ENCODE measurements around the gene PHF12. TPM values are rescaled to one million over a fixed set of nuclear protein-coding genes. Genes with fewer than 3 reads are reported as not detected.
A peak's percentile ranks its signal among the peaks of the same experiment; 100 is the strongest.

The PHF12 gene
- total and polyA plus RNA-seq, 2 of the 13 experiments (the other 11 are each of a cell fraction or from before 2014, with no cell fraction given), result 9.8 to 17.1 TPM

DNA sequence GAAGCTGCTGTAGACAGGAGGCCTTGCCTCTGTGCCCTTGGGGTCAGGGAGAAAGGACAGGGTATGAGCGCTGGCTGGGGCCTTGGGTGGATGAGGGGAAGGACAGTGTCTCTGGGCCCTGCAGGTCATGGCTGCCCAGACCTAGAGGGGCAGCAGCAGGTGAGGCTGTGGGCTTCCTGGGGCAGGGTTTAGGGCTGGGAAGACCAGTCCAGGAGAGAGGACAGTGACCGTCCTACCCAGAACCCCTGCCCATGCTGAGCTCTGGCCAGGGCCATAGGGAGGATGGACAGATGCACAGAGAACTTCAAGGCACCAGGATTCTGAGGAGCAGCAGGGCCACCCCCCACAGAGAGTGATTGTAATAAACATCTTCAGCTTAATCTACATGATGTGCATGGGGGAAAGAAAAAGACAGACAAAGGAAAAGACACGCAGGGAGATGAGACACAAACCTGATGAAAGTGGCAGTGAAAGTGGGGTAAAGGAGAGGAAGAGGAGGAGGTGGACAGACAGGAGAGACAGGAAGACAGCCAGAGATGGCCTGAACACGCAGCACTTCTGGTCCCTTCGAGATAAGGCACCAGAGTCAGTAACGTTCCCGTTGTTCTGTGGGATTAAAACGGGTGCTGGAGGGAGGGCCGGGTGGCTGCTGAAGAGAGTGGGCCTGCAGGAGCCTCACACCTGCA is 71.3 kb downstream of the PHF12 start:
- POLR2A ChIA-PET, result interaction anchor here (1.2 to 1.4 kb wide), 2 partner anchors 12 to 22 kb away, joined by 3 to 5 read pairs; no protein-coding TSS in a partner anchor
- Histone ChIP-seq H2AFZ (ENCODE audit: low read length) (no peak overlapping the region), H3K36me3 (replicated peaks in 1 of 2; ENCODE audit: control insufficient read depth in 1 of 2, insufficient read depth in 2 of 2, low read length in 2 of 2) (peaks cover 26 to 54% of the 10 kb centered on the region in 2 experiments), H4K20me1 (ENCODE audit: insufficient read depth, low read length) (no peaks in the 10 kb centered on the region), H3K79me2 (ENCODE audit: insufficient read depth, low read length) (no peaks in the 10 kb centered on the region), H3K4me3 (replicated peaks in 1 of 3; ENCODE audit: insufficient read depth in 1 of 3, low read depth in 2 of 3, low read length in 3 of 3) (no peak overlapping the region), H3K4me2 (ENCODE audit: low read depth, low read length) (no peak overlapping the region), H3K9me3 (ENCODE audit: low read length) (no peaks in the 10 kb centered on the region), H3K4me1 (ENCODE audit: insufficient read depth, low read length) (no peaks in the 10 kb centered on the region), H3K9ac (ENCODE audit: insufficient read depth, low read depth, low read length) (no peak overlapping the region), H3K27me3 (ENCODE audit: control insufficient read depth in 1 of 2, insufficient read depth in 2 of 2, low read length in 2 of 2) (no peaks in the 10 kb centered on the region), H3K27ac (ENCODE audit: extremely low read length, insufficient read depth, low read length) (no peak overlapping the region)
- FAIRE-seq (no peak), DNase-seq (ENCODE audit: low spot score) (no peak), ATAC-seq (no peak)
- CTCF ChIA-PET (ENCODE audit: low intra/inter-chr PET ratio, low total read pairs), result interaction anchor here (1.9 to 2.4 kb wide), 2 partner anchors 23 to 116 kb away, joined by 6 to 20 read pairs; partner anchors contain the start of gene DHRS13
- 84% methylated on average over 9 of the region's 9 CpGs for WGBS (ENCODE audit: low lambda C conversion rate)
- intact Hi-C loops (cut with micrococcal nuclease; ENCODE audit: unreplicated experiment), result loop anchor here (1.0 kb wide), 1 partner anchor 117 kb away; no protein-coding TSS in a partner anchor
- in situ Hi-C loops (cut with HindIII; ENCODE audit: extremely low pct_ligation_motif_present, low pct_unique_long_range_greater_than_20kb), result loop anchor here (10.0 to 25.0 kb wide), 2 partner anchors 115 to 243 kb away; partner anchors contain the start of gene BLTP2
- TSS peak; percentile 51 for BruUV-seq (replicated peaks)
- TF ChIP-seq, protein P1, sequence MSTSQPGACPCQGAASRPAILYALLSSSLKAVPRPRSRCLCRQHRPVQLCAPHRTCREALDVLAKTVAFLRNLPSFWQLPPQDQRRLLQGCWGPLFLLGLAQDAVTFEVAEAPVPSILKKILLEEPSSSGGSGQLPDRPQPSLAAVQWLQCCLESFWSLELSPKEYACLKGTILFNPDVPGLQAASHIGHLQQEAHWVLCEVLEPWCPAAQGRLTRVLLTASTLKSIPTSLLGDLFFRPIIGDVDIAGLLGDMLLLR (CRISPR knock-in tag; IDR thresholded peaks at IDR 0.05), result no peak
- TF ChIP-seq, protein P2, sequence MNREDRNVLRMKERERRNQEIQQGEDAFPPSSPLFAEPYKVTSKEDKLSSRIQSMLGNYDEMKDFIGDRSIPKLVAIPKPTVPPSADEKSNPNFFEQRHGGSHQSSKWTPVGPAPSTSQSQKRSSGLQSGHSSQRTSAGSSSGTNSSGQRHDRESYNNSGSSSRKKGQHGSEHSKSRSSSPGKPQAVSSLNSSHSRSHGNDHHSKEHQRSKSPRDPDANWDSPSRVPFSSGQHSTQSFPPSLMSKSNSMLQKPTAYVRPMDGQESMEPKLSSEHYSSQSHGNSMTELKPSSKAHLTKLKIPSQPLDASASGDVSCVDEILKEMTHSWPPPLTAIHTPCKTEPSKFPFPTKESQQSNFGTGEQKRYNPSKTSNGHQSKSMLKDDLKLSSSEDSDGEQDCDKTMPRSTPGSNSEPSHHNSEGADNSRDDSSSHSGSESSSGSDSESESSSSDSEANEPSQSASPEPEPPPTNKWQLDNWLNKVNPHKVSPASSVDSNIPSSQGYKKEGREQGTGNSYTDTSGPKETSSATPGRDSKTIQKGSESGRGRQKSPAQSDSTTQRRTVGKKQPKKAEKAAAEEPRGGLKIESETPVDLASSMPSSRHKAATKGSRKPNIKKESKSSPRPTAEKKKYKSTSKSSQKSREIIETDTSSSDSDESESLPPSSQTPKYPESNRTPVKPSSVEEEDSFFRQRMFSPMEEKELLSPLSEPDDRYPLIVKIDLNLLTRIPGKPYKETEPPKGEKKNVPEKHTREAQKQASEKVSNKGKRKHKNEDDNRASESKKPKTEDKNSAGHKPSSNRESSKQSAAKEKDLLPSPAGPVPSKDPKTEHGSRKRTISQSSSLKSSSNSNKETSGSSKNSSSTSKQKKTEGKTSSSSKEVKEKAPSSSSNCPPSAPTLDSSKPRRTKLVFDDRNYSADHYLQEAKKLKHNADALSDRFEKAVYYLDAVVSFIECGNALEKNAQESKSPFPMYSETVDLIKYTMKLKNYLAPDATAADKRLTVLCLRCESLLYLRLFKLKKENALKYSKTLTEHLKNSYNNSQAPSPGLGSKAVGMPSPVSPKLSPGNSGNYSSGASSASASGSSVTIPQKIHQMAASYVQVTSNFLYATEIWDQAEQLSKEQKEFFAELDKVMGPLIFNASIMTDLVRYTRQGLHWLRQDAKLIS (CRISPR knock-in tag; IDR thresholded peaks at IDR 0.05), result no peak
- no peak for TF ChIP-seq SALL1 (CRISPR knock-in tag; IDR thresholded peaks at IDR 0.05)
- no peak for TF ChIP-seq ZNF282 (IDR thresholded peaks at IDR 0.05; ENCODE audit: partially characterized antibody)
- TF ChIP-seq DPF2 (CRISPR knock-in tag; IDR thresholded peaks at IDR 0.05; ENCODE audit: borderline replicate concordance, low read depth), result no peak
- TF ChIP-seq ZZZ3 (CRISPR knock-in tag; IDR thresholded peaks at IDR 0.05; ENCODE audit: borderline replicate concordance), result no peak
- TF ChIP-seq, protein P3, sequence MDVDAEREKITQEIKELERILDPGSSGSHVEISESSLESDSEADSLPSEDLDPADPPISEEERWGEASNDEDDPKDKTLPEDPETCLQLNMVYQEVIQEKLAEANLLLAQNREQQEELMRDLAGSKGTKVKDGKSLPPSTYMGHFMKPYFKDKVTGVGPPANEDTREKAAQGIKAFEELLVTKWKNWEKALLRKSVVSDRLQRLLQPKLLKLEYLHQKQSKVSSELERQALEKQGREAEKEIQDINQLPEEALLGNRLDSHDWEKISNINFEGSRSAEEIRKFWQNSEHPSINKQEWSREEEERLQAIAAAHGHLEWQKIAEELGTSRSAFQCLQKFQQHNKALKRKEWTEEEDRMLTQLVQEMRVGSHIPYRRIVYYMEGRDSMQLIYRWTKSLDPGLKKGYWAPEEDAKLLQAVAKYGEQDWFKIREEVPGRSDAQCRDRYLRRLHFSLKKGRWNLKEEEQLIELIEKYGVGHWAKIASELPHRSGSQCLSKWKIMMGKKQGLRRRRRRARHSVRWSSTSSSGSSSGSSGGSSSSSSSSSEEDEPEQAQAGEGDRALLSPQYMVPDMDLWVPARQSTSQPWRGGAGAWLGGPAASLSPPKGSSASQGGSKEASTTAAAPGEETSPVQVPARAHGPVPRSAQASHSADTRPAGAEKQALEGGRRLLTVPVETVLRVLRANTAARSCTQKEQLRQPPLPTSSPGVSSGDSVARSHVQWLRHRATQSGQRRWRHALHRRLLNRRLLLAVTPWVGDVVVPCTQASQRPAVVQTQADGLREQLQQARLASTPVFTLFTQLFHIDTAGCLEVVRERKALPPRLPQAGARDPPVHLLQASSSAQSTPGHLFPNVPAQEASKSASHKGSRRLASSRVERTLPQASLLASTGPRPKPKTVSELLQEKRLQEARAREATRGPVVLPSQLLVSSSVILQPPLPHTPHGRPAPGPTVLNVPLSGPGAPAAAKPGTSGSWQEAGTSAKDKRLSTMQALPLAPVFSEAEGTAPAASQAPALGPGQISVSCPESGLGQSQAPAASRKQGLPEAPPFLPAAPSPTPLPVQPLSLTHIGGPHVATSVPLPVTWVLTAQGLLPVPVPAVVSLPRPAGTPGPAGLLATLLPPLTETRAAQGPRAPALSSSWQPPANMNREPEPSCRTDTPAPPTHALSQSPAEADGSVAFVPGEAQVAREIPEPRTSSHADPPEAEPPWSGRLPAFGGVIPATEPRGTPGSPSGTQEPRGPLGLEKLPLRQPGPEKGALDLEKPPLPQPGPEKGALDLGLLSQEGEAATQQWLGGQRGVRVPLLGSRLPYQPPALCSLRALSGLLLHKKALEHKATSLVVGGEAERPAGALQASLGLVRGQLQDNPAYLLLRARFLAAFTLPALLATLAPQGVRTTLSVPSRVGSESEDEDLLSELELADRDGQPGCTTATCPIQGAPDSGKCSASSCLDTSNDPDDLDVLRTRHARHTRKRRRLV (CRISPR knock-in tag; IDR thresholded peaks at IDR 0.05), result no peak
- TF ChIP-seq, protein P4, sequence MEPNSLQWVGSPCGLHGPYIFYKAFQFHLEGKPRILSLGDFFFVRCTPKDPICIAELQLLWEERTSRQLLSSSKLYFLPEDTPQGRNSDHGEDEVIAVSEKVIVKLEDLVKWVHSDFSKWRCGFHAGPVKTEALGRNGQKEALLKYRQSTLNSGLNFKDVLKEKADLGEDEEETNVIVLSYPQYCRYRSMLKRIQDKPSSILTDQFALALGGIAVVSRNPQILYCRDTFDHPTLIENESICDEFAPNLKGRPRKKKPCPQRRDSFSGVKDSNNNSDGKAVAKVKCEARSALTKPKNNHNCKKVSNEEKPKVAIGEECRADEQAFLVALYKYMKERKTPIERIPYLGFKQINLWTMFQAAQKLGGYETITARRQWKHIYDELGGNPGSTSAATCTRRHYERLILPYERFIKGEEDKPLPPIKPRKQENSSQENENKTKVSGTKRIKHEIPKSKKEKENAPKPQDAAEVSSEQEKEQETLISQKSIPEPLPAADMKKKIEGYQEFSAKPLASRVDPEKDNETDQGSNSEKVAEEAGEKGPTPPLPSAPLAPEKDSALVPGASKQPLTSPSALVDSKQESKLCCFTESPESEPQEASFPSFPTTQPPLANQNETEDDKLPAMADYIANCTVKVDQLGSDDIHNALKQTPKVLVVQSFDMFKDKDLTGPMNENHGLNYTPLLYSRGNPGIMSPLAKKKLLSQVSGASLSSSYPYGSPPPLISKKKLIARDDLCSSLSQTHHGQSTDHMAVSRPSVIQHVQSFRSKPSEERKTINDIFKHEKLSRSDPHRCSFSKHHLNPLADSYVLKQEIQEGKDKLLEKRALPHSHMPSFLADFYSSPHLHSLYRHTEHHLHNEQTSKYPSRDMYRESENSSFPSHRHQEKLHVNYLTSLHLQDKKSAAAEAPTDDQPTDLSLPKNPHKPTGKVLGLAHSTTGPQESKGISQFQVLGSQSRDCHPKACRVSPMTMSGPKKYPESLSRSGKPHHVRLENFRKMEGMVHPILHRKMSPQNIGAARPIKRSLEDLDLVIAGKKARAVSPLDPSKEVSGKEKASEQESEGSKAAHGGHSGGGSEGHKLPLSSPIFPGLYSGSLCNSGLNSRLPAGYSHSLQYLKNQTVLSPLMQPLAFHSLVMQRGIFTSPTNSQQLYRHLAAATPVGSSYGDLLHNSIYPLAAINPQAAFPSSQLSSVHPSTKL (CRISPR knock-in tag; IDR thresholded peaks at IDR 0.05), result no peak
